Suprapubic skin (tissue), 4 donors: Measurements from ENCODE around the gene LPAR5. TPM values are rescaled to one million over a fixed set of nuclear protein-coding genes. Genes with fewer than 3 reads are reported as not detected.
A peak's percentile ranks its signal among the peaks of the same experiment; 100 is the strongest.

Source experiments
- DNase-seq, 2 donors: peaks; one replicate each; pipeline ENCODE4 v3.0.0-alpha.2; 2019; ENCODE audit warnings: low spot score in 2 of 2
- H3K27ac ChIP-seq: fragments of 200-600 bp; sonication (generic); one replicate; pipeline ENCODE4 v1.5.1; 2019
- H3K27me3 ChIP-seq: fragments of 200-600 bp; sonication (generic); one replicate; pipeline ENCODE4 v1.5.1; 2019
- H3K36me3 ChIP-seq: fragments of 200-600 bp; sonication (generic); one replicate; pipeline ENCODE4 v1.5.1; 2019
- H3K4me1 ChIP-seq: fragments of 200-600 bp; sonication (generic); one replicate; pipeline ENCODE4 v1.5.1; 2019
- H3K4me3 ChIP-seq: fragments of 200-600 bp; sonication (generic); one replicate; pipeline ENCODE4 v1.5.1; 2019; ENCODE audit warnings: mild to moderate bottlenecking
- H3K9me3 ChIP-seq: fragments of 200-600 bp; sonication (generic); one replicate; pipeline ENCODE4 v1.5.1; 2019
- EP300 ChIP-seq: sonication (generic); formaldehyde crosslinking; IDR thresholded peaks from one replicate; pipeline ENCODE4 v1.6.1; 2017; ENCODE audit warnings: antibody characterized with exemption
- POLR2A ChIP-seq, 2 donors: fragments of 450-650 bp; IDR thresholded peaks; one replicate each; pipeline ENCODE4 v1.6.1; 2017; ENCODE audit warnings: antibody characterized with exemption in 2 of 2, mild to moderate bottlenecking in 2 of 2, moderate library complexity in 2 of 2
- POLR2AphosphoS5 ChIP-seq, 3 donors: sonication (generic); formaldehyde crosslinking; IDR thresholded peaks; one replicate each; pipeline ENCODE4 v1.6.1; 2017; ENCODE audit warnings: antibody characterized with exemption in 3 of 3
- WGBS: methylation state at CpG from one replicate; pipeline ENCODE4 v1.1.5; 2018; 5-methylcytosine and 5-hydroxymethylcytosine counted together
- total RNA-seq, 4 donors: library from RNA; depleted of rRNA; stranded (reverse); fragments of >200 nt; gene quantifications; one replicate each; pipeline ENCODE4 v1.1.0, GENCODE V29; 2016
- TF ChIP-seq, protein P1 (sequence below), 2 donors: fragments of 200-600 bp in 1 of 2; fragments of 450-650 bp in 1 of 2; sonication (generic) in 1 of 2; IDR thresholded peaks; one replicate each; pipeline ENCODE4 v1.5.1; 2016 to 2019; ENCODE audit warnings: antibody characterized with exemption in 2 of 2, mild to moderate bottlenecking in 1 of 2, moderate library complexity in 1 of 2

Gene LPAR5
- total RNA-seq, 4 donors from 2014 or later, result 5.8 to 15.0 (median 8.8) TPM

DNA sequence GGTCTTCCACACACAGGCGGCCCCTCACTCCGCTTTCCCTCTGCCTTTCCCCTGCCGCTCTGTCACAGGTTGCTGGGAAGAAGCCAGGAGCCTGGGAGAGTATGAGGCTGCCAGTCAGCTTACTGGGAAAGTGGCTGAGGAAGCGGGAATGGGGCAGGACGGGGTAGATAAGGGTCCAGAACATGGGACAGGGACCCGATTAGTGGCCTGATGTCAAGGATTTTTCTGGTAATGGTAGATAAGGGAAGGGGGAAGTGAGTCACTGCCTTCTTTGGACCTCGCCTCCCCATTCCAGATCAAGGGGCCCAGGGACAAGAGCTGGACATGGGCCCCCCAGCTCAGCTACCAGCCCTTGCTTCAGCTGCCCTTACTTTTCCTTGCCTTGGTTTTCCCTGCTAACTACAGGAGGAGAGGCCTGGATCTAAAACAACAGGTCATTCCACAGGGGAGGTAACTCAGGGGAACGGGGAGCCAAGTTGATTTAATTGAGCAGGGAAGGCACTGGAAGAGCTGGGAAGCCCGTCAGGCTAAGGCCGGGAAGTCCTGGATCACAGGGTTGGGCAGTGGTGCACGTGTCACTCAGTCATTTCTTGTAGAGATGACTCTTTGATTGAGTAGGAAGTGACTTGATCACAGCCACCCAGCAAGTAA, 3.5 kb upstream of the LPAR5 start:
- no peaks in the 10 kb centered on the region for H3K27me3 ChIP-seq
- H3K27ac ChIP-seq, result no peak overlapping the region
- 78% methylated on average over 11 of the region's 11 CpGs for WGBS
- no peaks in the 10 kb centered on the region for H3K36me3 ChIP-seq
- no peak overlapping the region for H3K4me3 ChIP-seq
- no peaks in the 10 kb centered on the region for H3K9me3 ChIP-seq
- peaks cover 47% of the 10 kb centered on the region for H3K4me1 ChIP-seq
- no peak for DNase-seq
- TF ChIP-seq, protein P1, sequence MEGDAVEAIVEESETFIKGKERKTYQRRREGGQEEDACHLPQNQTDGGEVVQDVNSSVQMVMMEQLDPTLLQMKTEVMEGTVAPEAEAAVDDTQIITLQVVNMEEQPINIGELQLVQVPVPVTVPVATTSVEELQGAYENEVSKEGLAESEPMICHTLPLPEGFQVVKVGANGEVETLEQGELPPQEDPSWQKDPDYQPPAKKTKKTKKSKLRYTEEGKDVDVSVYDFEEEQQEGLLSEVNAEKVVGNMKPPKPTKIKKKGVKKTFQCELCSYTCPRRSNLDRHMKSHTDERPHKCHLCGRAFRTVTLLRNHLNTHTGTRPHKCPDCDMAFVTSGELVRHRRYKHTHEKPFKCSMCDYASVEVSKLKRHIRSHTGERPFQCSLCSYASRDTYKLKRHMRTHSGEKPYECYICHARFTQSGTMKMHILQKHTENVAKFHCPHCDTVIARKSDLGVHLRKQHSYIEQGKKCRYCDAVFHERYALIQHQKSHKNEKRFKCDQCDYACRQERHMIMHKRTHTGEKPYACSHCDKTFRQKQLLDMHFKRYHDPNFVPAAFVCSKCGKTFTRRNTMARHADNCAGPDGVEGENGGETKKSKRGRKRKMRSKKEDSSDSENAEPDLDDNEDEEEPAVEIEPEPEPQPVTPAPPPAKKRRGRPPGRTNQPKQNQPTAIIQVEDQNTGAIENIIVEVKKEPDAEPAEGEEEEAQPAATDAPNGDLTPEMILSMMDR (IDR thresholded peaks at IDR 0.05), result no peak
- TF ChIP-seq EP300 (no peak), POLR2A (IDR thresholded peaks at IDR 0.05) (no peak), POLR2AphosphoS5 (IDR thresholded peaks at IDR 0.05) (no peak)

DNA sequence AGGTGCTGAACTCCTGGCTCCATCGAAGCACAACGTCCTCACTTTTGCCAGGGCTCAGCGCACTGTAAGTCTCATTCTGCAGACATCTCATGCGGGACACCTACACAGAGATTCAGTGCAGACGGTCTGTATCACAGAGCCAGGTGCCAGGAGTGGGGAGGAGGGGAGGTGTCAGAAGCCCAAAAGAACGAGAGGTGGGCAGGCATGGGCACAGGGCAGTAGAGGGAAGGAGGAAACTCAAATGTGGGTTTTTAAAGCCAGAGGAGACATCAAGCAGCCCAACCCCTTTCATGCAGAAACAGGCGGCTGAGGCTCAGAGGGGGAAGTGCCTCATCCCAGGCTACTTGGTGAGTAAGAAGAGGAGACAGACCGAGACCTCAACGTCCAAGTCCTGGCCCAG, 2.5 kb upstream of the LPAR5 start:
- H3K27me3 ChIP-seq, result no peaks in the 10 kb centered on the region
- H3K36me3 ChIP-seq, result no peaks in the 10 kb centered on the region
- DNase-seq, result no peak
- no peak overlapping the region for H3K4me3 ChIP-seq
- WGBS, result 79% methylated on average over 9 of the region's 9 CpGs
- no peak overlapping the region for H3K27ac ChIP-seq
- TF ChIP-seq POLR2AphosphoS5 (IDR thresholded peaks at IDR 0.05) (no peak), POLR2A (IDR thresholded peaks at IDR 0.05) (no peak), EP300 (no peak)
- TF ChIP-seq, protein P1 (IDR thresholded peaks at IDR 0.05), result no peak
- no peaks in the 10 kb centered on the region for H3K9me3 ChIP-seq
- H3K4me1 ChIP-seq, result peaks cover 53% of the 10 kb centered on the region

DNA sequence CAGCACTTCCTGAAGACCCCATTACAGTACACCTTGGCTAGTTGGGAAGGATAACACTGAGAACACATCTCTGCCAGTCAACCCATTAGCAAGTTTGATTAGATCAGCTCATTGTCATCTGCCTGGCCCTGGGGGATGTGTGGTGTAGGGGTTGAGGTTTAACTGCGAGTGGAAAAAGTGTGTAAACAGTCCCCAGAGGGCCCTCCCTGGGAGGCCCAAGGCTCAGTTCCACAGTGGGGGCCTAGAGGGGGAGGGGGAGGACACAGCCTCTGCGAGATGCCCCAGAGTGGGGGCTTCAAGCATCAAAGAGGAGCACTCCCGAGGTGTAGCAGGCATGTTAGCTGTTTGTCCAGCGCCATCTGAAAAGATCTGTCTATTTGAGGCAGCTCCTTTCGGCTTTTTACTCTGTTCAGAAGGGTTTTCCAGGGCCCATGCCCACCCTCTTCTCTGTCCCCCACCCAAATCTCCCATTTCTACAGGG, 344 bp downstream of the LPAR5 start:
- Histone ChIP-seq H3K27ac (peak overlapping the region; percentile 67), H3K9me3 (no peaks in the 10 kb centered on the region), H3K27me3 (no peaks in the 10 kb centered on the region), H3K4me1 (peaks cover 68% of the 10 kb centered on the region), H3K36me3 (no peaks in the 10 kb centered on the region), H3K4me3 (peak overlapping the region; percentile 28)
- DNase-seq, result no peak
- TF ChIP-seq EP300 (no peak), POLR2AphosphoS5 (IDR thresholded peaks at IDR 0.05) (no peak), POLR2A (IDR thresholded peaks at IDR 0.05) (no peak)
- TF ChIP-seq, protein P1 (IDR thresholded peaks at IDR 0.05), result no peak
- WGBS, result 44% methylated on average over 5 of the region's 5 CpGs

DNA sequence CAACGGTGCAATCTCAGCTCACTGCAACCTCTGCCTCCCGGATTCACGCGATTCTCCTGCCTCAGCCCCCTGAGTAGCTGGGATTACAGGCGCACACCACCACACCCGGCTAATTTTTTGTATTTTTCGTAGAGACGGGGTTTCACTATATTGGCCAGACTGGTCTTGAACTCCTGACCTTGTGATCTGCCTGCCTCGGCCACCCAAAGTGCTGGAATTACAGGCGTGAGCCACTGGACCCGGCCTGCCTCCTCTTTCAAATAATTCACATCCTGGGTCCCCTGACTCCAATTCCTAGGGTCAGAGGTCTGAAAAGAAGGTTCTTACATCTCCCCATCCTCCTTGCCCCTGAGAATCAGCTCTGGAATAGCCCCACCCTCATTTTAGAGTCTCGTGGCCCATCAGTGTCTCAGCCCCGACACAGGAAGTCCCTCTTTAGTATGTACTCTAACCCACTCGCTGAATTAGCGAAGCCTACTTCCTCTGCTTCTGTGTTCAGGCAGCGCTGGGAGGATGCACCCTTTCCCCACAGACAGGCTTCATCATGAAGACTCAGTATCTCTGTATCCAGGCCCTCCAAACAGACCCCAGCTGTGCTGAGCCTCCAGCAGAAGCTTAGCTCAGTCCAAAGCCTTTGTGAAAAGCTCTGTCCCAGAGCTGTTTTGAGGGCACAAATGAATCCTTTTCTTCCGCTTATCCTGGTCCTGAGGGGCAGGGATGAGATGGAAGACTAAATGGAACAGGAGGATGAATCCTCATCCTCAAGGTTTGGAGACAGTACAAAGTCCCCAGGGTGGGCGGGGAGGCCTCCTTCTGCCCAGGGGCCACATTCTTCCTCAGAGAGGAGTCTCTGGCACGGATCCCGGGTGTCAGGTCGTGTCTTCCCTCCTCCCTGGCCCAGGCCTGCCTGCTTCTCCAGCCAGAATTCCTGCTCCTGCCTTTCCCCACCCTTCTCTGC, 3.5 kb downstream of the LPAR5 start:
- H3K36me3 ChIP-seq, result no peaks in the 10 kb centered on the region
- H3K27me3 ChIP-seq, result no peaks in the 10 kb centered on the region
- H3K4me3 ChIP-seq, result no peak overlapping the region
- peaks cover 47% of the 10 kb centered on the region for H3K4me1 ChIP-seq
- H3K27ac ChIP-seq, result peak overlapping the region; percentile 4
- DNase-seq, result no peak
- 47% methylated on average over 21 of the region's 21 CpGs for WGBS
- no peaks in the 10 kb centered on the region for H3K9me3 ChIP-seq
- no peak for TF ChIP-seq POLR2A (IDR thresholded peaks at IDR 0.05)
- no peak for TF ChIP-seq EP300
- TF ChIP-seq, protein P1 (IDR thresholded peaks at IDR 0.05), result no peak
- no peak for TF ChIP-seq POLR2AphosphoS5 (IDR thresholded peaks at IDR 0.05)

DNA sequence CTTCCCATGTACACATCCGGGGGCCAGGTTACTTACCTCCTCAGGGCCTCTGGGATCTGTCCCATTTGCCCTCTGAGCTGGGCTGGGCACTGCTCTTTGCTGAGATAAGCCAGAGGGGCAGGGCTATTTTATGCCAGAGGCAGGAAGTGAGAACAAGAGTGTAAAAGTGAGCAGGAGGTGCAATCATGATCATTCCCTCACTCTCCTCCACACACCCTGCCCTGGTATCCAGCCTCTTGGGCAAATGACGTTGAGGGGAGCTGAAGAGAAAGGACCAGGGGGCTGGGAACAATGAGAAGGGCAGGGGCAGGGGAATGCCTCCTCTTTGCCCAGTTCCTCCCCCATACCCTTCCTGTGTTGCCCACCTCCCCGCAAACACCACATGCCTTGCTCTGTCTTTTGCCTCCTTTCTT, 4.2 kb downstream of the LPAR5 start:
- peak overlapping the region; percentile 4 for H3K27ac ChIP-seq
- H3K27me3 ChIP-seq, result no peaks in the 10 kb centered on the region
- peaks cover 41% of the 10 kb centered on the region for H3K4me1 ChIP-seq
- no peak for DNase-seq
- H3K4me3 ChIP-seq, result no peak overlapping the region
- WGBS, result 58% methylated on average over 3 of the region's 3 CpGs
- TF ChIP-seq, protein P1 (IDR thresholded peaks at IDR 0.05), result no peak
- TF ChIP-seq POLR2AphosphoS5 (IDR thresholded peaks at IDR 0.05) (no peak), EP300 (no peak), POLR2A (IDR thresholded peaks at IDR 0.05) (no peak)
- no peaks in the 10 kb centered on the region for H3K9me3 ChIP-seq
- no peaks in the 10 kb centered on the region for H3K36me3 ChIP-seq
